Measurements from ENCODE around the gene SH3RF2.

SH3RF2 gene

DNA sequence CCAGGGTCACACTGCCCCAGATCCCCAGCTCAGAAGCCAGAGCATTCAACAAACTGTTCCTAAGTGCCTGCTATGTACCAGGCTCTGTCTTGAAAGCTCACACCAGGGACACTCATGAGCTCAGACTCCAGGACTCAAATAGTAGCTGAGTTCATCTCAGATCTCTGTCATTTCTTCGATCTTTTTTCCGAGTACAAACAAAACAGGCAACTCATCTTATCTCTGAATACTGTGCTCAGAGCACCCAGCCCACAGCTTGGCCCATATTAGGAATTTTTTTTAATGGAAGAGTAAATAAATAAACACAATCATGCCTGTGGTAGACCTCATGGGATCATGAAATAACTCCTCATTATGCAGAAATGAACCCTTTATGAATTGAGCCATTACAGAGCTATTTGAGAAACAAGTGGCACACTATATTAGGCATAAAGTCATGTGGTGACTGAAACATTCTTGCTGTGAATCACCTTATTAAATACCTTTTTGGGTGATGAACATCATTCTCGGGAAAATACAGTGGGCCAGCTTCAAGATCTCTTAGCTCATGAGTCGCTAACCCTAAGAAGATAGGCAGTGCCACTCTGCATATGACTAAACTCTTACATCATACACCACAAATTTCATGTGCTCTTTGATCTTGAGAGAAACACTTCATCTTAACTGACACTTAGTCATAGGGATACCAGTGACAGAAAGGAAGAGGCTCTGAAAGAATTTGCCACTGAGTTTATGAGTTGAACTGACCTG, 9.9 kb downstream of the SH3RF2 start (continued):
- no peak for TF ChIP-seq ZBTB11 (tag by site-specific recombination; conservative IDR thresholded peaks at IDR 0.05; ENCODE audit: low read depth)
- TF ChIP-seq ZNF549 (tag by site-specific recombination; IDR thresholded peaks at IDR 0.05): no peak
- TF ChIP-seq KLF9 (tag by site-specific recombination; IDR thresholded peaks at IDR 0.05; ENCODE audit: low read depth): no peak
- no peak for TF ChIP-seq YY1 (tag by site-specific recombination; IDR thresholded peaks at IDR 0.05)
- TF ChIP-seq ZSCAN23 (tag by site-specific recombination; IDR thresholded peaks at IDR 0.05): peak; percentile 85
- peak; percentile 85 for TF ChIP-seq TCF7L2 (IDR thresholded peaks at IDR 0.05; ENCODE audit: borderline replicate concordance, low read depth, low read length)
- no peak for TF ChIP-seq ZNF133 (tag by site-specific recombination; IDR thresholded peaks at IDR 0.05)
- no peak for TF ChIP-seq ZNF354C (tag by site-specific recombination; IDR thresholded peaks at IDR 0.05; ENCODE audit: borderline replicate concordance, low read depth)
- TF ChIP-seq ZNF19 (tag by site-specific recombination; IDR thresholded peaks at IDR 0.05; ENCODE audit: low read depth): no peak
- TF ChIP-seq ZNF48 (tag by site-specific recombination; IDR thresholded peaks at IDR 0.05): no peak
- peak; percentile 84 for TF ChIP-seq PRDM6 (tag by site-specific recombination; IDR thresholded peaks at IDR 0.05)
- TF ChIP-seq, protein P1, sequence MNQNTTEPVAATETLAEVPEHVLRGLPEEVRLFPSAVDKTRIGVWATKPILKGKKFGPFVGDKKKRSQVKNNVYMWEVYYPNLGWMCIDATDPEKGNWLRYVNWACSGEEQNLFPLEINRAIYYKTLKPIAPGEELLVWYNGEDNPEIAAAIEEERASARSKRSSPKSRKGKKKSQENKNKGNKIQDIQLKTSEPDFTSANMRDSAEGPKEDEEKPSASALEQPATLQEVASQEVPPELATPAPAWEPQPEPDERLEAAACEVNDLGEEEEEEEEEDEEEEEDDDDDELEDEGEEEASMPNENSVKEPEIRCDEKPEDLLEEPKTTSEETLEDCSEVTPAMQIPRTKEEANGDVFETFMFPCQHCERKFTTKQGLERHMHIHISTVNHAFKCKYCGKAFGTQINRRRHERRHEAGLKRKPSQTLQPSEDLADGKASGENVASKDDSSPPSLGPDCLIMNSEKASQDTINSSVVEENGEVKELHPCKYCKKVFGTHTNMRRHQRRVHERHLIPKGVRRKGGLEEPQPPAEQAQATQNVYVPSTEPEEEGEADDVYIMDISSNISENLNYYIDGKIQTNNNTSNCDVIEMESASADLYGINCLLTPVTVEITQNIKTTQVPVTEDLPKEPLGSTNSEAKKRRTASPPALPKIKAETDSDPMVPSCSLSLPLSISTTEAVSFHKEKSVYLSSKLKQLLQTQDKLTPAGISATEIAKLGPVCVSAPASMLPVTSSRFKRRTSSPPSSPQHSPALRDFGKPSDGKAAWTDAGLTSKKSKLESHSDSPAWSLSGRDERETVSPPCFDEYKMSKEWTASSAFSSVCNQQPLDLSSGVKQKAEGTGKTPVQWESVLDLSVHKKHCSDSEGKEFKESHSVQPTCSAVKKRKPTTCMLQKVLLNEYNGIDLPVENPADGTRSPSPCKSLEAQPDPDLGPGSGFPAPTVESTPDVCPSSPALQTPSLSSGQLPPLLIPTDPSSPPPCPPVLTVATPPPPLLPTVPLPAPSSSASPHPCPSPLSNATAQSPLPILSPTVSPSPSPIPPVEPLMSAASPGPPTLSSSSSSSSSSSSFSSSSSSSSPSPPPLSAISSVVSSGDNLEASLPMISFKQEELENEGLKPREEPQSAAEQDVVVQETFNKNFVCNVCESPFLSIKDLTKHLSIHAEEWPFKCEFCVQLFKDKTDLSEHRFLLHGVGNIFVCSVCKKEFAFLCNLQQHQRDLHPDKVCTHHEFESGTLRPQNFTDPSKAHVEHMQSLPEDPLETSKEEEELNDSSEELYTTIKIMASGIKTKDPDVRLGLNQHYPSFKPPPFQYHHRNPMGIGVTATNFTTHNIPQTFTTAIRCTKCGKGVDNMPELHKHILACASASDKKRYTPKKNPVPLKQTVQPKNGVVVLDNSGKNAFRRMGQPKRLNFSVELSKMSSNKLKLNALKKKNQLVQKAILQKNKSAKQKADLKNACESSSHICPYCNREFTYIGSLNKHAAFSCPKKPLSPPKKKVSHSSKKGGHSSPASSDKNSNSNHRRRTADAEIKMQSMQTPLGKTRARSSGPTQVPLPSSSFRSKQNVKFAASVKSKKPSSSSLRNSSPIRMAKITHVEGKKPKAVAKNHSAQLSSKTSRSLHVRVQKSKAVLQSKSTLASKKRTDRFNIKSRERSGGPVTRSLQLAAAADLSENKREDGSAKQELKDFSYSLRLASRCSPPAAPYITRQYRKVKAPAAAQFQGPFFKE (tag by site-specific recombination; IDR thresholded peaks at IDR 0.05; ENCODE audit: borderline replicate concordance): no peak
- TF ChIP-seq, protein P2, sequence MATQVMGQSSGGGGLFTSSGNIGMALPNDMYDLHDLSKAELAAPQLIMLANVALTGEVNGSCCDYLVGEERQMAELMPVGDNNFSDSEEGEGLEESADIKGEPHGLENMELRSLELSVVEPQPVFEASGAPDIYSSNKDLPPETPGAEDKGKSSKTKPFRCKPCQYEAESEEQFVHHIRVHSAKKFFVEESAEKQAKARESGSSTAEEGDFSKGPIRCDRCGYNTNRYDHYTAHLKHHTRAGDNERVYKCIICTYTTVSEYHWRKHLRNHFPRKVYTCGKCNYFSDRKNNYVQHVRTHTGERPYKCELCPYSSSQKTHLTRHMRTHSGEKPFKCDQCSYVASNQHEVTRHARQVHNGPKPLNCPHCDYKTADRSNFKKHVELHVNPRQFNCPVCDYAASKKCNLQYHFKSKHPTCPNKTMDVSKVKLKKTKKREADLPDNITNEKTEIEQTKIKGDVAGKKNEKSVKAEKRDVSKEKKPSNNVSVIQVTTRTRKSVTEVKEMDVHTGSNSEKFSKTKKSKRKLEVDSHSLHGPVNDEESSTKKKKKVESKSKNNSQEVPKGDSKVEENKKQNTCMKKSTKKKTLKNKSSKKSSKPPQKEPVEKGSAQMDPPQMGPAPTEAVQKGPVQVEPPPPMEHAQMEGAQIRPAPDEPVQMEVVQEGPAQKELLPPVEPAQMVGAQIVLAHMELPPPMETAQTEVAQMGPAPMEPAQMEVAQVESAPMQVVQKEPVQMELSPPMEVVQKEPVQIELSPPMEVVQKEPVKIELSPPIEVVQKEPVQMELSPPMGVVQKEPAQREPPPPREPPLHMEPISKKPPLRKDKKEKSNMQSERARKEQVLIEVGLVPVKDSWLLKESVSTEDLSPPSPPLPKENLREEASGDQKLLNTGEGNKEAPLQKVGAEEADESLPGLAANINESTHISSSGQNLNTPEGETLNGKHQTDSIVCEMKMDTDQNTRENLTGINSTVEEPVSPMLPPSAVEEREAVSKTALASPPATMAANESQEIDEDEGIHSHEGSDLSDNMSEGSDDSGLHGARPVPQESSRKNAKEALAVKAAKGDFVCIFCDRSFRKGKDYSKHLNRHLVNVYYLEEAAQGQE (tag by site-specific recombination; IDR thresholded peaks at IDR 0.05): no peak
- TF ChIP-seq ZNF626 (tag by site-specific recombination; IDR thresholded peaks at IDR 0.05): no peak
- peak; percentile 36; the same call in 1 of the 2 replicates for TF ChIP-seq ZXDB (tag by site-specific recombination; IDR thresholded peaks at IDR 0.05)
- peak; percentile 95 for TF ChIP-seq ZNF24 (tag by site-specific recombination; IDR thresholded peaks at IDR 0.05)
- peak; percentile 66; the same call in 1 of the 2 replicates for TF ChIP-seq ZNF324 (tag by site-specific recombination; IDR thresholded peaks at IDR 0.05)
- TF ChIP-seq ZNF600 (tag by site-specific recombination; IDR thresholded peaks at IDR 0.05): peak; percentile 94
- TF ChIP-seq ZNF404 (tag by site-specific recombination; IDR thresholded peaks at IDR 0.05): no peak
- no peak for TF ChIP-seq ZNF155 (tag by site-specific recombination; IDR thresholded peaks at IDR 0.05)
- no peak for TF ChIP-seq ZNF670 (tag by site-specific recombination; IDR thresholded peaks at IDR 0.05; ENCODE audit: low read depth)
- no peak for TF ChIP-seq HOXD13 (CRISPR knock-in tag; IDR thresholded peaks at IDR 0.05; ENCODE audit: borderline replicate concordance)
- TF ChIP-seq ZFP41 (tag by site-specific recombination; IDR thresholded peaks at IDR 0.05; ENCODE audit: borderline replicate concordance): no peak
- peak; percentile 58 for TF ChIP-seq SP3 (tag by site-specific recombination; IDR thresholded peaks at IDR 0.05)
- TF ChIP-seq ZNF544 (tag by site-specific recombination; IDR thresholded peaks at IDR 0.05): no peak
- TF ChIP-seq ZNF114 (tag by site-specific recombination; IDR thresholded peaks at IDR 0.05): no peak

All from HEK293 (cell line).